IPS-18a (cell line): ENCODE results near the gene SELENON.

Experiments
- H3K27ac ChIP-seq: one replicate; pipeline ENCODE4 v1.5.1; 2013; ENCODE audit warnings: low read length
- H3K27me3 ChIP-seq: one replicate; pipeline ENCODE4 v1.6.1; 2013; ENCODE audit warnings: mild to moderate bottlenecking, low read length; ENCODE audit not compliant: control insufficient read depth, insufficient read depth
- H3K36me3 ChIP-seq: one replicate; pipeline ENCODE4 v1.6.1; 2013; ENCODE audit warnings: low read depth, low read length; ENCODE audit not compliant: control insufficient read depth
- H3K4me1 ChIP-seq: one replicate; pipeline ENCODE4 v1.6.1; 2013; ENCODE audit warnings: low read depth, low read length; ENCODE audit not compliant: control insufficient read depth
- H3K4me3 ChIP-seq: one replicate; pipeline ENCODE4 v1.5.1; 2013; ENCODE audit warnings: low read length
- H3K9ac ChIP-seq: one replicate; pipeline ENCODE4 v1.6.1; 2013; ENCODE audit warnings: mild to moderate bottlenecking, low read length, moderate library complexity
- H3K9me3 ChIP-seq: one replicate; pipeline ENCODE4 v1.6.1; 2013; ENCODE audit warnings: low read depth, low read length; ENCODE audit not compliant: control insufficient read depth

SELENON gene

GRCh38 chr1:25864434-25864833, 64.4 kb downstream of the SELENON start:
- Histone ChIP-seq H3K36me3 (no peaks in the 10 kb centered on the region), H3K27me3 (no peaks in the 10 kb centered on the region), H3K4me3 (no peak overlapping the region), H3K27ac (no peak overlapping the region), H3K9me3 (no peaks in the 10 kb centered on the region), H3K9ac (no peak overlapping the region), H3K4me1 (peaks cover 8% of the 10 kb centered on the region)

- Histone ChIP-seq H3K9me3 (no peaks in the 10 kb centered on the region), H3K27ac (no peak overlapping the region), H3K4me1 (peaks cover 11% of the 10 kb centered on the region), H3K36me3 (no peaks in the 10 kb centered on the region), H3K4me3 (no peak overlapping the region), H3K9ac (no peak overlapping the region), H3K27me3 (no peaks in the 10 kb centered on the region)
Observed at GRCh38 chr1:25866288-25866687, 66.3 kb downstream of the SELENON start.

- H3K9me3 ChIP-seq = no peaks in the 10 kb centered on the region
- no peaks in the 10 kb centered on the region for H3K36me3 ChIP-seq
- no peak overlapping the region for H3K27ac ChIP-seq
- no peaks in the 10 kb centered on the region for H3K27me3 ChIP-seq
- no peak overlapping the region for H3K9ac ChIP-seq
- H3K4me1 ChIP-seq = peaks cover 12% of the 10 kb centered on the region
- no peak overlapping the region for H3K4me3 ChIP-seq
Observed at GRCh38 chr1:25867210-25867991, 67.4 kb downstream of the SELENON start.
